Activated T-helper 1 cell treated with Interleukin-2 at 50 U/mL for 16 hours (primary cell): ENCODE measurements around the gene PTRHD1.

Experiments
- DNase-seq: peaks from one replicate; pipeline ENCODE4 v3.0.0-alpha.2; 2020; ENCODE audit warnings: low read depth

PTRHD1 gene

DNA sequence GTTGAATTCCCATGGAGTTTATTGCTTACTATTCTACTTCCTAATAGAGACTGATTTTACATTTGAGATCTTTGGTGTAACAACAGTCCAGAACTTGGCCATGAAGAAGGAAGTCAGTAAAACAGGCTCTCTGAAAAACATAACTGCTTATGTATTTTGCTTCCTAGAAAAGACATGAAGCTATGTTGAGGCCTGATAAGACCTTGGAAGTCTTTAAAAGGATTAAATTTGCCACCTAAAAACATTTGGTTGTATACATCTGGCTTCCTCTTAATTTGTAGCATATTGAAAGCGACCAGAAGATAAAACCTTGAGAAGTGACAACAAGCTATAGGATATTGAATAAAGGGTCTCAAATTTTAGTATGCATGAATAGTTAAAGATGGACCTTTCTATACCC lies 36.4 kb downstream of the PTRHD1 start:
- no peak for DNase-seq

DNA sequence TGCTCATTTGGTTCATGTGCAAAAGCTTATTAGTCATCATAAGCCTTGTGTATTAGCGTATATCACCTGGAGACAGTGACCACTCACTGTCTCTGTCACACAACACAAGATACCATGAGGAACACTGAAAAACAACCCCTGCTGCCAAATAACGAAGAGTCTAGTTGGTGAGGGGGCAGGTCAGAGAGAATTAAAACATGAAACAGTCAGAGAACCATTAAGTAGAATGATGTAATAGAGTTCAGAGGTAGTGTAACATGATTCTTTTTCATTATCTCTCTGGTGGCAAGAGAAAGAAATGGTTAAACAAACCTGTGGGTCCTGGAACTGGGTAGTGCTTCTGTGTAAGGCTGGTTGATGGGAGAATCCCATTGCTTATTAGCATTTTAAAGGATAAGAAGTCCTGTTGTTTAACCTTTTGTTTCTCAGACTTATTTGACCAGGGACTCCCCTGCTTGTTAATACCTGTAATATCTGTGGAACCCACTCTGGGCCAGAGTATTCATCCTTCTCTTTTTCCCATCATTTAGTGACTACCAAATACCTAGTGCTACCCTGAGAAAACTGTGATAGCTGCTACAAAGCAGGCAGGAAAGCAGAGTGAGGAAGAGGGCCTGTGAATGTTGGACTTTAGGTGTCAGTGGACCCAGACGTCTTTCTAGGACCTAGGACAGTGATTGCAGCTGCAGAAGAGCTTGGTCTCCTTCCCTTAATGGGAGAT lies 38.0 kb downstream of the PTRHD1 start:
- no peak for DNase-seq

DNA sequence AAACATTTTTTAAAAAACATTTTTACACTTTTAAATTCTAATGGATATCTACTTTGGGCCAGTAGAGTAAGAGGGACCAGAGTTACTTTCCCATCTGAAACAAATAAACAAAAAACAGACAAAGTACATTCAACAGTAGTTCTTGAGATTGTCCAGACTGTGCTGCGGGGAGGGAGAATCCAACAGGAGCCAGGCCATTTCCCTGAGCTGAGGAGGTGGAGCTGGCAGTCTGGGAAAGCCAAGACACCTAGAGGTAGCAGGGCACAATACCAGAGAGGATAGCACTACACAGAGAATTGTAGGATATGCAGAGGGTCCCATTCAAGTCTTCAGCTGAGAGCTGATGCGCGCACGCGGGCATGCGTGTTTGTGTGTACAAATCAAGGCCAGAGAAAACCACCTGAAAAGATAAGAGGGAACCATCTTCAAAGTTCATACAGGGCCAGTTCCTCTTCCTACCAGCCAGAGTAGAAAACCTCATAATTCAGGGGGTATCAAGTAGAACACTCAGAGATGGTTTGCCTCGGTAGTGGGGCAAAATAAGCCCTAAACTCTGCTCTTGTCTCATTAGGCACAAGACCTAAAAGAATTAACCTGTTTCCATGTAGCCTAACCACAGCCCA lies 44.0 kb downstream of the PTRHD1 start:
- no peak for DNase-seq

DNA sequence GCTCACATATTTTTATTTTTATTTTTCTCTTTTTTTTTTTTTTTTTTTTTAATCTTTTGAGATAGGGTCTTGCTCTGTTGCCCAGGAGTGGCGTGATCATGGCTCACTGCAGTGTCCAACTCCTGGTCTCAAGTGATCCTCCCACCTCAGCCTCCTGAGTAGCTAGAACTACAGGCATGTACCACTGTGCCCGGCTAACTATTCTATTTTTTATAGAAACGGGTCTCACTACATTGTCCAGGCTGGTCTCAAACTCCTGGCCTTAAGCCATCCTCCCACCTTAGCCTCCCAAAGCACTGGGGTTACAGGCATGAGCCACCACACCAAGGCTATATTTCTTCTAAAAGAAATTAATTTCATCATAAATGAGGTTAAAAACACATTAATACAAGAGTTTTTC lies 45.9 kb downstream of the PTRHD1 start:
- no peak for DNase-seq

DNA sequence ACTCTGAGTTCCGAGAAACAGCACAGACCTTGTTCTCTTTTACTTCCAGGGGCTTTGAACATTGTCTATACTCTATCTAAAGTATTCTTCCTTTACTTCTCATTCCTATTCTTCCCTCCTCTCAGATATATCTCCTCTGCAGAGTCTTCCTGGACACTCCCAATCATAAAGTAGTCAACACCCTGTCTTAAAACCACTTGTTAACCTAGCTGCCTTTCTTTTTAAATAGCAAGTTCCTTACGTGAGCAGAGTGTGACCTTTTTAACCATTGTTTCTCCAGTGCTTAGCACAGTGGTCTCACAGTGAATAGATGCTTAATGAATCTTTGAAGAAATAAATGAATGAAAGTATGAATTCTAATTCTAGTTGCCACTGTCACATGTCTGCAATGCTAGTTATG lies 47.4 kb downstream of the PTRHD1 start:
- no peak for DNase-seq

DNA sequence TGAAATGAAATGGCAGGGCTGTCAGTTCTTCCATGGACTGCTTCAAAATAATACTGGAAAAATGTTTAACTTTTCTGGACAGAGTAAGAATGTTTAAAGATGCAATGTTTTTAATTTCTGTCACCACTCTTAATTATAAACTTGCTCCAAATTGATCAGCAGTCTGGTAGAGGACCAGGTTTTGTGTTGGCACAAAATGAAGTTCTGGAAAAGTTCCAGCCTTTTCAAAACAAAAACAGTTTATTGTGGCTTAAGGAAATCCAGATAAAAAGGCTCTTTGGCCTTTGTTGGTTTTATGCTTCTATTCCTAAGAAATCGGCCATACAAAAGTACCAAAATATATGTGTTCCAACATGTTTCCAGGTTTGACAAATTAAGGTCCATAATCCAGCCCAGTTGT lies 48.8 kb downstream of the PTRHD1 start:
- no peak for DNase-seq

DNA sequence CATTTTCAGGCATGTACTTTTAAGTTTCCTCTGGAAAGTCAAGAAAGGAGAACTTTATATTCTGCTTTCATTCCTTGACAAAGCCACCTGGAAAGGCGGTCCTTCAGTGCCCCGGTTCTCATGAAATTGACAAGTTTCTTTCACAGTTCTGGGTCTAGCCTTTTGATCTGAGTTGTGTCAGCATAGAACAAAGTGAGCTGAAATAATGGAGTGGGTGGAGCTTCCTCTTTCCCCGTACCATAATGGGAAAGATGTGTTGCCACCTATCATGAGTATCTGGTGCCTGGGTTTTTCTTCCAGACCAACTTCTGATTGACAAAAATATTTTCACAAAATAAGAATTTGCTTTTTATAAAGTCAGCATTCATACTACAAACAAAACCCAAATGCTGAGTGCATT lies 49.3 kb downstream of the PTRHD1 start:
- DNase-seq = no peak

DNA sequence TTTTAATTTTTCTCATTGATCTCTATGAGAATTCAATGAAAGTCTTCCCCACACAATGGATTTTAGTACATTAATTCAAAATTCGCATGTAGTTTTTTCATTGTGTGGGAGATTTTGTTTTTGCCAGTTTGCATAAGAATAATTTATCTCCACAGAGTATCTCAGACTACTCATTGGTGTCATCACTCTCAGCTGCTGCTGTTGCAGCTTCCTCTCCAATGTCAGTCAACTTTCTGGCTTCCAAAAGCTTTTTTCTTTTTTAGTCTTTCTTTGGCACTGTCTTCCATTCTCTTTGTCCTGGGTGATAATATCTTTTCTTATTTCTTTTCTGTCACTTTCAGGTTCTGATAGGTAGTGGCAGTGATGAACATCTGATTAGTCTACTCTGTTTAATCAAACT lies 50.5 kb downstream of the PTRHD1 start:
- DNase-seq = no peak

DNA sequence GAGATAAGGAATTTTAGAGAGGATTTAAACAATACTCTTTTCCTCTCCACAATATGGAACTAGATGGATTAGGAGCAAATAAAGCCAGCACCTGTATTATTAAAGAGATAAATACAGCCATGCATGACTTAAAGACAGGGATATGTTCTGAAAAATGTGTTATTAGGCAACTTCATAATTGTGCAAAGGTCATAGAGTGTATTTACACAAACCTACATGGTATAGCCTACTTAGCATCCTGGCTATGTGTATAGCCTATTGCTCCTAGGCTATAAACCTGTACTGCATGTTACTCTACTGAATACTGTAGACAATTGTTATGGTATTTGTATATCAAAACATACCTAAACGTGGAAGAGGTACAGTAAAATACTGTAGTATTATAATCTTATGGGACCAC lies 53.0 kb downstream of the PTRHD1 start:
- no peak for DNase-seq
